Occipital lobe (tissue), 2 donors: ENCODE results near the gene SH3RF1. TPM values are rescaled to one million over a fixed set of nuclear protein-coding genes. Genes with fewer than 3 reads are reported as not detected.

Source experiments
- DNase-seq: peaks from one replicate; lab custom pipeline; 2025; lab: John Stamatoyannopoulos, UW
- total RNA-seq: library from RNA; depleted of rRNA; stranded (reverse); fragments of >200 nt; gene quantifications from one replicate; pipeline ENCODE4 v1.2.3, GENCODE V29; 2014

SH3RF1 gene
- total RNA-seq, 1 donor from 2014 or later, result 8.1 TPM

DNA sequence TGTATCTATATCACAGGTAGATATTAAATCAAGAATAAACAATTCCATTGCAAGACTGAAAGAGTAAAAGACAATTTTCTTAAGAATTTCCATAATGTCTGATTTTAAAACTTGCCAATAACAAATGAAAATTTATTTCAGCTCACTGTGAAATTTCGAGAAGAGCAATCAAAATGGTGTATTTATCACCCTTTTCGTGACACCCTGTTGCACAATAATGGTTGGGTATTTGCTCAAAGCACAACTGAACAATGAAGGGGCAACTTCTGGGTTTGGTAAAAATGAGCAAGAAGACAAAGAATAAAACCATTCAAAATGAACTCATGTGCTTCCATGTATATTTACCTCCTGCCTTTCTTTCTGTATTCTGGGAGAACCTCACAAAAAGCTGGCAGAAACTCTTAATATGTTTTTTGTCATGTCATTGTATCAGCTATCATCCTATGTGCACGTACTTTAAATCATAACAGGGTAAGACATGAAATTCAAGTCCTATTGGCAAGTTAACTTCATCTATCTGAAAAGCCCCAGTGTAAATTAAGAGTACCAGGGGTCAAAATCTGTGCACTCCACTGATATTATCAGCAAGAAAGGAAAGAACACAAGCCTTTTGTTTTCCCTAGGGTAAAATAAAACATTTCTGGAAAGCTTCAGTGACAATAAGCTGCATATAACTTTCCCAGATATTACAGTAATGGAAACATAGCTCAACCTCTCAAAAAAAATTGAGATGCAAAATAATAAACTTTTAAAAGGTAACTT is 133.8 kb downstream of the SH3RF1 start:
- no peak for DNase-seq

DNA sequence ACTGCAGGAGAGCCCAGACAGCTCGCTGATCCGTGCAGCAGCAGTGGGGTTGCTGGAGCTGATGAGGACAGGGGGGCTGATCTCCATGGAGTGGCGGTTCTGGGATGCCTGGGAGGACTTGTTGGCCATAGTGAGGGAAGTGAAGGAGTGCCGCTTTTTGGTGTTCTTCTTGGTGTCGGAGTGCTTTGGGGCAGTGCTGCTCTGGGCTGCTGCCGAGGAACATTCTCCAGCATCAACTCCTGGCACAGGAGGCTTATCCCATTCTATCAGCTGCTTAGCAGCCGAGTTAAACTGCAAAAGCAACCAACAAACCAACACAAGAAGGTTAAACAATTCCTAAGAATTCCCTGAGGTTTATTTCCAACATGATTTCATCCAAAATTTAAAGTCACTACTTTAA is 134.4 kb downstream of the SH3RF1 start:
- no peak for DNase-seq

DNA sequence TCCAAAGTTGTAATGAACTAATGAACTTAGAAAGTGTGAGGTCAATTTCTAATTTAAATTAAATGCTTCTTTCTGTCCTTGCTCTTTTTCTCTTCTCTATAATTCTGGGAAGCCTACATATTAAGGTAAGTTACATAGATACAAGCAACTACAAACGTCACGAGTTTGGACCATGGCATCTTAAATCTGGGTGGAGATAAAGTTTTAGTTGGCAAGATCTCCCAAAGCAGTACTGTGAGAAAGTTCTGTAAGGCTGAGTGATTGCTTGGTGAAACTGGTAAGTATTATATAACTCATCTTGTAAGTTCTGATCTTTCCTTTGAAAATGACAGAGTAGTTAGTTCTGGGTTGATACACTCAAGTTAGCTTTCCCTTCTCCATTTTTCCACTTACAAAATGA is 135.0 kb downstream of the SH3RF1 start:
- no peak for DNase-seq

DNA sequence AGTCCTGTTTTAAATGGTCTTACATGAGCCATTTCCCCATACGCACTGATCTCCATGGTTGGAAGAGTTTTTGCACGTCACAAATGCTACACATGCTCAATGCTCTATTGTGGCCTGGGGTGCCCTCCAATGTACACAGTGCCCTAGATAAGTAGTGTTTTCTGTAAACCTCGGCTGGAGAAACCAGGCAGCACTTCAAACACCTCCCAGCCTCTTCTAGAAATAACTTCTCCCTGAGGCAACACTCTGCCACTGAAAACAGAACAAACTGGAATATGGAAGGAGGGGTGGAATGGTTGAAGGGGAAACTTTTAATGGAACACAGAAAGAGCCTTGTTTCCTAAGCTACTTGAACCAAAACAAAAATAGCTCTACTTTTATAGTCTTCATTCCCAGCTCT is 136.8 kb downstream of the SH3RF1 start:
- DNase-seq, result no peak

DNA sequence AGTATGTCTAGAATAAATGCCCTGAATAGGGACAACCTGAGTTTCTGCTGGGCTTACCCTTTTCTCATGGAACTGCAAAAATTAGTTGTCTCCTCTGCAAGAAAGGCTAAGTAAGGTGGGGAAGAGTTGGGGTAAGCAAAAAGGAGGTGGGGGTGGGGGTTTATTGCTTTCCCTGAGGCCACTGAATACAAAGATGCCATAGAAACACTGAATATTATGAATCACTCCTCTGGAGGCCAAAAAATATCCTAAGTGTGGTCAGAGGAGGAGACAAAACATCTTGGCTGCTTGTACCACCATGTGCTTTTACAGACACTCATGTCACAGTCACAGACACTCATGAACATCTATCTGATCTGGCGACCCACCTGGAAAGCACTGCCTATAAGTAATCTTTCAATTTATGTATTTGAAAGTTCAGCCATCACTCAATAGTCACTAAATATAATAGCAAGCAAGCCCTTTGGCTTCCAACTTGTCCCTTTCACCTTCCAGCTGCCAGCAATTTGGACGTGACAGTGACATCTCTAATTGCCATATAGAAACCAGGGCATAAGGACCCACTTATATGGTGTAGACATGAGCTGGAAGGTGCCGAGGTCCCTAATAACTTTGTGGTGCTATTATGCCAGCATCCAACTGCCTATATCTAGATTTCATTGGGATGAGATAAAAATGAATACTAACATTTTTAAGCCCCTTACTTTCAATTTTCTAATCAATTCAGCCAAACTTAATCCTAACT is 138.0 kb downstream of the SH3RF1 start:
- no peak for DNase-seq

DNA sequence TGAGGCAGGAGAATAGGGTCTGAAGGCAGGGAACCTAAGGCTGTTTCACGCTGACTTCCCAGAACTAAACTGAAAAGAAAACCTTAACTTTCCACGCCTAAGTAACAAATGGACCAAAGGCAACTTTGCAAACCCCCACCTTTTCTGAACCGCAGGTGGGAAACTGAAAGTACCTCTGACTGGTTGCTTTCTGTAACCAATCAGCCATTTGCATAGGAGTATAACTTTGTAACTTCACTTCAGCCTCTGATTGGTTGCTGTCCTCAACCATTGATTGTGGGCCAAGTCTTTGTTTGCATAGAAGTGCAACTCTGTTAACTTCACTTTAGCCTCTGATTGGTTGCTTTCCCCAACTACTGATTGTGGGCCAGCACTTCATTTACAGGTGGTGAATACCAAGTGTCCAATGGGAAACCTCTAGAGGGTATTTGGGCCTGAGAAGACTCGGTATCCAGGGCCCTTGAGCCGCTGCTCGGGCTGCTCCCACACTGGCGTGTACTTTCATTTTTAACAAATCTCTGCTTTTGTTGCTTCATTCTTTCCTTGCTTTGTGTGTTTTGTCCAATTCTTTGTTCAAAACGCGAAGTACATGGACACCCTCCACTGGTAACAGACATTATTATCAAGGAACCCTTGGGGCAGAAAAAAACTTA is 139.1 kb downstream of the SH3RF1 start:
- no peak for DNase-seq

DNA sequence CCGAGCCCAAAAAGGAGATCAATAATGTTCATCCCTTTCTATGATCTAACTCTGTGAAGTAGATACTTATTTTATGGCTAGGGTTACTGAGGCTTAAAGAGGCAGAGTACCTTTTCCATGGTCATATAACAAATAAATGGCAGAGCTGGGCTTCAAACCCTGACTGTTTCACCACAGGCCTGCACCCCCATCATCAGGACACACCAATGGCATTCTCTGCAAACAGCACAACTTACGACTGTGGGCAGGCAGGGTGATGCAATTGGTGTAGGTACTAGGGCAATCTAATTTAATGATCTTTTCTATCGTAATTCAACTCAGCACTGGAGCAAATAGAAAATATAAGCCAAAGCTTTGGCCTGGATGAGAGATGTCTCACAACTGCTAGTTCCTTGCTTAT is 141.9 kb downstream of the SH3RF1 start:
- DNase-seq, result no peak

DNA sequence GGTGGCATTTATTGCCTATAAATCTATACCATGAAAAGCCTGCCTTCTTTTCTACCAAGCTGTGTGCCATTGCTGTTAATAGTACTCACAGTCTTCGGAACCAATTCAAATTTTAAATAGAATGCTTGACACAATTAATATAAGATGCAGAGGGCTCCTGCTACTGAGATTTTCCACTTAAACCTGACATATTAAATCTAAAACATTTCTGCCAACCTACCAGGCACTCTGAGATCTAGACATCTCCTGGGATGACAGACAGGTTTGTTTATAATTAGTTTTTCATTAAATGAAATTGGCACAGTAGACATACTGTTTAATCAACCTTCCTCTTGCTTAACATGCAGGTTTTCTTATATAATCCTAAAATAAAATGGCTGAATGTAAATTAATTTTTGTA is 143.4 kb downstream of the SH3RF1 start:
- no peak for DNase-seq

DNA sequence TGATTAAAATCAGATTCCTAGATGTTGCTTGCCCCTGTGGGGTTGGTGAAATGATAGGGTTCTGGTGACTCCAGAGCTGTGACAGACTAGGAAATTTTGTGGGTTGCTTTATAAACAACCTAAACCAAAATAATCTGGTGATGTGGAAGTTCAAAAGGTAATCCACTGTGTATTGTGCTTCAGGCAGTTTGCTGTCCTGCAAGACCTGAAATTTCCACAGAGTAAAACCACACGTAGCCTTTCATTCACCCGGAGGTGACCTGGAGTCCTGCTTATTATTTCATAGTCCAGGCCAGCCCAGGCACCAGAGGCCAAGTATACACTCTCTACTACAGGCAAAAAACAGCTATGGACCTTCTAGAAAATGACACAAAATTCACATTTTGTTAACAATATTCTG is 146.1 kb downstream of the SH3RF1 start:
- DNase-seq, result no peak

DNA sequence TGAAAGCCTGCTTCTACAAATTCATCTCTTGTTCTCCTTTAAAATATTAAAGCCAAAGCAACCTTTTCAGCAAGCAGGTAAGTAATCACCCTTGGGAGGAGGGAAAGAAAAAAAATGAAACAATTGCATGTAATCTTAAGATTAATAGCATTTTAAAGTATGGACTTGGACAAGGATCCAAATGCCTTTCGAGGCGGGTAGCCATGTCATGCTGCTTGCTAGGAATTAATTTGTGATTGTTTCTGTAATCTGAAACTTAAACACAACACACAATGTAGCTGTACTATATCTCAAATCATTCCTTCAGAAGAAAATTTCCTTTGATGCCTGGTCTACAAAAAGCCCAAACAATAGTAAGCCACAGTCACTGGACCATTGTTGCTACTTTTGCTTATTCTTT is 148.3 kb downstream of the SH3RF1 start:
- DNase-seq, result no peak

DNA sequence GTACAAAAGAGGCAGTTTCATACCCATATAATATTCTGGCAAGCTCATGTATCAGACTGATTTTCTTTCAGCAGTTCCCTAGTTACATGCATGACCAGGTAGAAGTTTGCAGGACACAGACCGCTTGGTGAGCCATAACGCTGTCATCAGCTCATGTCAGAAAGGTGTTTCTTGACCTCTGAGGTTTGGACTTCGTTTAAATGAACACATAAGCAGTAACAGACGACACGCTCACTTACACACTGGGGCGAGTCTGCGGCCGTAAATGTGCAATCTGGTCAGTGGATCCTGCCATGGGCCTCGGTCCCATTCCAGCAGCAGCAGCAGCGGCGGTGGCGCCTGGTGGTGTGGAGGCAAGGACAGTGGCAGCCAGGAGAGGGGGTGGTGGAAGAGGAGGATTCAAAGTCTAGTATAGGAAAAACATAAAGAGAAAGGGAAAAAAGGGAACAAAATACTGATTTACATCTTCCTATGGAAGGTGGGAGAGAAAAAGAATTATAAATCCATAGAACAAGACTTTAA is 148.8 kb downstream of the SH3RF1 start:
- DNase-seq, result no peak

DNA sequence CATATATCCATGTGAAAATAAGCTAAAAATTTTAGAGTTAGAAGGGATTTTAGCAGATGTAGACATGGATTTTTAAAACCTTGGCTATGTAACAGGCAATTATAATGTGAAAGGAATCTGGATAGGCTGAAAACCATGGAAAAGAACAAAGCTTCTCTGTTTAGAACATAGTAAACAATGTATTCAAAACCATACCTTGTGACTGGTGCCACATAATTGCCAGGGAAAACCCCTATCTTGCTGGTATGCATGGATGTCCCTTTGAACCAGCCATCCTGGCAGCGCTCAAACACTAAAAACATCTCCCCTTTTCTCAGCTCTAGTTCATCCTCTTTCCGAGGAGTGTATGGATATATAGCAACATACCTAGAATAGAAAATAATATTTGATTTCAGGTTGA is 150.1 kb downstream of the SH3RF1 start:
- DNase-seq, result no peak

DNA sequence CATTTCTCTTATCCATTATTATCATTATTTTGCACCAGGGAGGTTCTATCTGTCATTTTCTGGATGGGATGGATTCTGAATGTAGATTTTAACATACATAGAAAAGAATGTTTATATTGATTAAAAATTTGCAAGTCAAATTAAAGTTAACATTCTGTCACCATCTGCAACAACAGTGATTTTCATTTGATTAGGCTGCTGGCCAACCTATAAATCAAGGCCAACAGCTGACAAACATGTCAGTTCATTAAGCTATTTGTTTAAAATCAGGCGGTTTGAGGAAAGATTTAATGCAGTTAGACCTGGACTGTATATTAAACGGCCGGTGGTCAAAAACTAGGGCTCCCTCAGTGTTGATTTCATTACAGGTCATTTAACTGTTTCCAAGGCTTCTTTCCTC is 151.2 kb downstream of the SH3RF1 start:
- no peak for DNase-seq

DNA sequence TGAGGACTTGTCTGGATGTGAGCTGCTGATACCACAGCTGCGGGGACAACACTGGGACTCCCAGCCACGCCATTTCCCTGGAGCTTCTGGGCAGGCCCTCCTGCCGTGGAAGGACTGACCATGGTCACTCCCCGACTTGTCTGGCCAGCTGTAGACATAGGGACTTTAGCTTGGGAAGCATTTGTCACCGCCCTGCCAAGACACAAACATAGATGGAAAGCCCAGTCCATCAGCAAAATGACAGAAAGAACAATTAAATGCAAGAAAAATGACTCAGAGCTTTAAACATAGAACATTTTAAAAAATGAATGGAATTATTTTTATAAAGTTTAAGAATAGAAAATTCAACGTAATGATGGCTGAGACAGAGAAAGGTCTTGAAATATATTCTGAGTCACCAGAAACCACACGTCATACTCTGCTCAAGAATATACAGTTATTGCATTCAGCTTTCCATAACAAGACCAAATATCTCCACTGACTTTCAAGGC is 153.1 kb downstream of the SH3RF1 start:
- no peak for DNase-seq

DNA sequence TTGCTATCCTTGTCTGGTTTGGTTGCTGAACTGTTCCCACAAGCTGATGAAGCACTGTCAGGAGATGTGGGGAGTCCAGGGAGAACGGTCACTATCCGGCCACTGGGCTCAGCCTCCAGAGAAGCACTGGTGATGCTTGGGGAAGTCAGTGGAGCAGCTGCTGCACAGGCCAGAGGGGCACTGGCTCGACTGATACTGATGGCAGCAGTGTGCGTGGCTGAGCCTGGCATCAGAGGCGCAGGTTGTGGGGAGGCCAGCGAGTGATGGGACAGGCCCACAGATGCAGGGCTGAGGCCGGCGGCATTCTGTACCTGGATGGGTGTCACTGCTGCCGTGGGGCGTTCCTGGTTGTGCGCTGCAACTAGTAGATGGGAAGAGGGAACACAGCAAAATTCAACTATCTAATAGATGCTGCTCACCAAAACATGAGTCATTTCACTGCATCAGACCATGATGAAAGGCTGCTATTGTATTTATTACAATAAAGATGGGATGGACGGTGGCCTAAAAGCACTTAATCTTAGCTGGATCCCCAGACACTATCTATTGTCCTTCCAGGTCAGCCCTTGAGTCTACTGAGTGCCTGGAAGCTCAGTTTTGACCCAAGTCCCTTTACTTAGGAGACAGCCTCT is 154.4 kb downstream of the SH3RF1 start:
- DNase-seq, result no peak

DNA sequence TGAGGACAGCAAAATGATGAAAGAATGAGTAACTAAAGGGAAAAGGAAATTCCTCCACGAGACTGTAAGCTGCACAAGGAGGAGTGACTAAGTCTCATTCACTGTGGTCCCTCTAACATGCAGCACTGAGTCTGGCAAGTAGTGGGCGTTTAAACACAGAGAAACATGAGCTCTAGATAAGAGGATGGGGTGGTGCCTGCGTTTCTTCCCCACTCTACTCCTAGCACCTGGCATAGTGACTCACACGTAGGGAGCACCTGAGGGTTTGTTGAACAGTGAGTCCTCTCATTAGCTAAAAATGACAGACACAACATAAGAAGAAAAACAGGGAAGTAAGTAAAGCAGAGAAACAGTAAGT is 154.9 kb downstream of the SH3RF1 start:
- no peak for DNase-seq

DNA sequence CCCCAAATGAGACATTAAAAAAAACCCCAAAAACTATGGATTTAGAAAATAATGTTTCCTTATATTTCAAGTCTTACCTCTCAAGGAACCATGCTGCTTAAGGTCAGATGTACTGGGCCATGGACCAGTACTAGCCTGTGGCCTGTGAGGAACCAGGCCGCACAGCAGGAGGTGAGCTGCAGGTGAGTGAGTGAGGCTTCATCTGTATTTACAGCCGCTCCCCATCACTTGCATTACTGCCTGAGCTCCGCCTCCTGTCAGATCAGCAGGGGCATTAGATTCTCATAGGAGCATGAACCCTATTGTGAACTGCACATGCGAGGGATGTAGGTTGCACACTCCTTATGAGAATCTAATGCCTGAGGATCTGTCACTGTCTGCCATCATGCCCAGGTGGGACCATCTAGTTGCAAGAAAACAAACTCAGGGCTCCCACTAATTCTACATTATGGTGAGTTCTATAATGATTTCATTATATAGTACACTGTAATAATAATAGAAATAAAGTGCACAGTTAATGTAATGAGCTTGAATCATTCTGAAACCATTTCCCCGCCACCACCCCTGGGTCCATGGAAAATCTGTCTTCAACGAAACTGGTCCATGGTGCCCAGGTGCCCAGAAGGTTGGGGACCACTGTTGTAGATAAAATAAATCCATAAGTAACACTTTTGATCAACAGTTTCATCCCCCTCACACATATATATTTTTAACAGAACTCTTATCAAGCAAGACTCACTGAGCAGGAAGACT is 155.4 kb downstream of the SH3RF1 start:
- DNase-seq, result no peak

DNA sequence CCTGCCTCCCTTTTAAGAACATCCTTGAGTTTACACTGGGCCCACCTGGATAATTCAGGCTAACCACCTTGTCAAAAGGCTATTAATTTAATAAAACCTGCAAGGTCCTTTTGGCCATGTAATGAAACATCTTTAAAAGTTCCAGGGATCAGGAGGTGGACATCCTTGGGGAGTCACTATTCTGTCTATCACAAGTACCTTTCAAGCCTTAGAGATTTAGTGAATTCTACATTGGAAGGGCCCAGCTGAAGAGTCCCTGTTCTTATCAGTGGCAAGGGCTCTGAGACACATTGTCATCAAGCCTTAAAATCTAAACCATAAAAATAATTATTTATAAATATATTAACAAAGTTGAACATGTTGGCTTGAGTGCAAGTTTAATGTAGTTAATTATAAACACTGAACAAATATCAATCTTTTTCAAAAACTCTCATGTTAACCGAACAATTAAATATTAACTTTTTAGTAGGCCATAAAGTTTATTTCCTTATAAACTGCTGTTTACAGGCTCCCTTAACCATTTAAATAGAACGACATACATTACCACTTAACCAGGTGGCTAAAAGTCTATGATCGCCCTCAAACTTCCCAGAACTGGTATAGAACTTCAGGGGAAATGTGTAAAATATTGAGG is 156.3 kb downstream of the SH3RF1 start:
- no peak for DNase-seq

DNA sequence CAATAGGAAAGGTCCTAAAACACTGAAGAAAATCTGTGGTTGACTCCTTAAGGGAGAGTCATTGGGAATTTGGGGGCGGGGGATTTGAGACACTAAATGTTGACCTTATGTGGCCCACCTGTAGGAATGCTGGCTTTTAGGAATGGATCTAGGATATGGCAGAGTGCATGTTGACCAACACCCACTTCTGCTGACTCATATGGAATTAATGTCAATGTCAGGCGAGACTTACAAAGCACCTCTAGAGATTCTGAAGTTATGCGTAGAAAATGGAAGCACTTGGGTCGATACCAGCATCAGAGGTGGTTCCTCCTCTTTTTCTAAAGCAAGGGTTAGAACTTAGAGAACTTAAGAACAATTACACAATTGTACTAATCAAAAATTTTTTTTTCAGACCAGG is 160.1 kb downstream of the SH3RF1 start:
- no peak for DNase-seq

DNA sequence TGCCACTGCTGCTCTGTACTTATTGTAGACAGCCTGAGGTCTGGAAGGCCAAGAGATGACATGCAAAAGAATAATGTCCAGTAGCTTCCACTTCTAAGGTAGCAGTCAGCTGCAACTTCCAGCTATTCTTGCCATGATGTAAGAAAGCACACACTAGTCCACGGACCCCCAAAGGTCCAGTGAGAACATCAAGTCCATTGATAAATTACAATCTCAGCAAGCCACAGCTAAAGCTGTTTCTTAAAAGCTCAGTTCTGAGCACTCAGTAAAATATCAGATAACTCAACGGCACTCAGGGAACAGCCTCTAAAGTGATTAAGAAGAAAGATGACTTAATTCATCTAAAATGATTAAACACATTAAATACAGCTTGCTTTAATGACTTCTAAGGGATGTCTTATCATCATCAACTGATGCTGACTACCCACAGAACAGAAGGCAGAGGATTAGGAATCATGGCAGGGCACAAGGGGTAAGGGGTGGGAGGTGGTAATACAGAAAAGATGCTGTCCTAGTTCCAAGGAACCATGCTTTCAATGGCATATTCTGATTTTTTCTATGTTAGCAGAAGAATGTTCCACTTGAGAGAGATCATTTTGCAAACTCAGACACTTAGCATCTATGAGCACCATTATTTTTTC is 161.6 kb downstream of the SH3RF1 start:
- DNase-seq, result no peak
